ENCODE results near the gene C2CD2L. TPM values are rescaled to one million over a fixed set of nuclear protein-coding genes. Genes with fewer than 3 reads are reported as not detected.

The C2CD2L gene
- total and polyA plus RNA-seq, 2 of the 13 experiments (the other 11 are each of a cell fraction or from before 2014, with no cell fraction given), result 3.7 to 5.5 TPM

DNA sequence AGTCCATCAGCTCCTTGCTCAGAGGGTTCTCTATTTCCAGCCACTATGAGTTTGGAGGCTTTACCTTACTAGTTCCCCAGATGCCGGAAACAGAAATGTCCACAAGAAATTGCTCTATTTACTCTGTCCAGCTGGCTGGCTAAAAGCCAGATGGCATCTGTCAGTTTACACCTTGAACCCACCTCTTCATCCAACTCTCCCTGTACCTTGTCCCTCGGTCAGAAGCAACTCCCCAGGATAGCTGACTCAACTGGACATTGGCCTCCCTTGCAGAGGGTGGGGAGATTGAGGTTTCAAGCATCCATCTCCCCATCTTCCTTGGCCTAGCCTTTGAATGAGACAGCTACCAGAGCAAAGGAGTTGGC is 1.7 kb downstream of the C2CD2L start:
- Histone ChIP-seq H3K36me3 (replicated peaks in 1 of 2; ENCODE audit: control insufficient read depth in 1 of 2, insufficient read depth in 2 of 2, low read length in 2 of 2) (peaks cover 4 to 28% of the 10 kb centered on the region in 2 experiments), H3K79me2 (ENCODE audit: insufficient read depth, low read length) (no peaks in the 10 kb centered on the region), H3K4me3 (replicated peaks in 1 of 3; ENCODE audit: insufficient read depth in 1 of 3, low read depth in 2 of 3, low read length in 3 of 3) (peak overlapping the region; percentile 68 to 86 (median 85); a peak in 5 of 6 replicates), H3K9ac (ENCODE audit: insufficient read depth, low read depth, low read length) (no peak overlapping the region), H3K27ac (ENCODE audit: extremely low read length, insufficient read depth, low read length) (peak overlapping the region; percentile 65), H4K20me1 (ENCODE audit: insufficient read depth, low read length) (no peaks in the 10 kb centered on the region), H3K27me3 (ENCODE audit: control insufficient read depth in 1 of 2, insufficient read depth in 2 of 2, low read length in 2 of 2) (no peaks in the 10 kb centered on the region; a peak in 1 of 5 replicates), H3K4me1 (ENCODE audit: insufficient read depth, low read length) (peaks cover 29% of the 10 kb centered on the region), H3K9me3 (ENCODE audit: low read length) (no peaks in the 10 kb centered on the region), H3K4me2 (ENCODE audit: low read depth, low read length) (peak overlapping the region; percentile 82), H2AFZ (ENCODE audit: low read length) (no peak overlapping the region)
- in situ Hi-C loops (cut with HindIII; ENCODE audit: extremely low pct_ligation_motif_present, low pct_unique_long_range_greater_than_20kb) (no loop called here), intact Hi-C loops (cut with micrococcal nuclease; ENCODE audit: unreplicated experiment) (loop anchor here (5.0 kb wide), 1 partner anchor 88 kb away; no protein-coding TSS in a partner anchor)
- 3% methylated on average over 2 of the region's 2 CpGs for WGBS (ENCODE audit: low lambda C conversion rate)
- FAIRE-seq (peak; percentile 57), DNase-seq (ENCODE audit: low spot score) (peak; percentile 61), ATAC-seq (peak; percentile 24)
- CTCF ChIA-PET (ENCODE audit: low intra/inter-chr PET ratio, low total read pairs), result no interaction called here
- POLR2A ChIA-PET, result interaction anchor here (0.8 to 4.2 kb wide), 7 partner anchors 9 to 267 kb away, joined by 3 to 75 read pairs (median 7); partner anchors contain the start of genes HINFP, HMBS, NHERF4 and VPS11
- no TSS peak for BruUV-seq (replicated peaks)
- TF ChIP-seq SSRP1 (CRISPR knock-in tag; IDR thresholded peaks at IDR 0.05) (no peak), CREB1 (IDR thresholded peaks at IDR 0.05) (no peak), CREB1 (CRISPR knock-in tag; IDR thresholded peaks at IDR 0.05) (peak; percentile 58), NFATC3 (CRISPR knock-in tag; IDR thresholded peaks at IDR 0.05) (no peak), ZNF577 (CRISPR knock-in tag; IDR thresholded peaks at IDR 0.05; ENCODE audit: borderline replicate concordance, low read depth) (no peak), ZNF460 (CRISPR knock-in tag; IDR thresholded peaks at IDR 0.05; ENCODE audit: borderline replicate concordance) (peak; percentile 20; the same call in 1 of the 2 replicates), ZNF652 (CRISPR knock-in tag; IDR thresholded peaks at IDR 0.05; ENCODE audit: borderline replicate concordance, low read depth) (no peak), ZNF24 (IDR thresholded peaks at IDR 0.05) (no peak), LCORL (IDR thresholded peaks at IDR 0.05) (0 out of 2 replicates have a peak, but pooled peaks have one; percentile 24), LCORL (CRISPR knock-in tag; IDR thresholded peaks at IDR 0.05) (0 out of 2 replicates have a peak, but pooled peaks have one; percentile 49), ZNF331 (CRISPR knock-in tag; IDR thresholded peaks at IDR 0.05) (0 out of 2 replicates have a peak, but pooled peaks have one; percentile 8), EHMT2 (IDR thresholded peaks at IDR 0.05; ENCODE audit: borderline replicate concordance, low read depth, low read length) (peak; percentile 42; the same call in 1 of the 2 replicates), CBFB (CRISPR knock-in tag; IDR thresholded peaks at IDR 0.05) (no peak), FIP1L1 (IDR thresholded peaks at IDR 0.05; ENCODE audit: borderline replicate concordance, insufficient read depth, low read depth, low read length) (no peak), PAF1 (CRISPR knock-in tag; IDR thresholded peaks at IDR 0.05) (no peak), HNF4A (CRISPR knock-in tag; IDR thresholded peaks at IDR 0.05) (peak; percentile 88), MTF2 (CRISPR knock-in tag; IDR thresholded peaks at IDR 0.05; ENCODE audit: borderline replicate concordance) (no peak)
- TF ChIP-seq, protein P1, sequence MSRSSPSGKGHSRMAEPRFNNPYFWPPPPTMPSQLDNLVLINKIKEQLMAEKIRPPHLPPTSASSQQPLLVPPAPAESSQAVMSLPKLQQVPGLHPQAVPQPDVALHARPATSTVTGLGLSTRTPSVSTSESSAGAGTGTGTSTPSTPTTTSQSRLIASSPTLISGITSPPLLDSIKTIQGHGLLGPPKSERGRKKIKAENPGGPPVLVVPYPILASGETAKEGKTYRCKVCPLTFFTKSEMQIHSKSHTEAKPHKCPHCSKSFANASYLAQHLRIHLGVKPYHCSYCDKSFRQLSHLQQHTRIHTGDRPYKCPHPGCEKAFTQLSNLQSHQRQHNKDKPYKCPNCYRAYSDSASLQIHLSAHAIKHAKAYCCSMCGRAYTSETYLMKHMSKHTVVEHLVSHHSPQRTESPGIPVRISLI (CRISPR knock-in tag; IDR thresholded peaks at IDR 0.05; ENCODE audit: borderline replicate concordance), result no peak
- TF ChIP-seq, protein P2, sequence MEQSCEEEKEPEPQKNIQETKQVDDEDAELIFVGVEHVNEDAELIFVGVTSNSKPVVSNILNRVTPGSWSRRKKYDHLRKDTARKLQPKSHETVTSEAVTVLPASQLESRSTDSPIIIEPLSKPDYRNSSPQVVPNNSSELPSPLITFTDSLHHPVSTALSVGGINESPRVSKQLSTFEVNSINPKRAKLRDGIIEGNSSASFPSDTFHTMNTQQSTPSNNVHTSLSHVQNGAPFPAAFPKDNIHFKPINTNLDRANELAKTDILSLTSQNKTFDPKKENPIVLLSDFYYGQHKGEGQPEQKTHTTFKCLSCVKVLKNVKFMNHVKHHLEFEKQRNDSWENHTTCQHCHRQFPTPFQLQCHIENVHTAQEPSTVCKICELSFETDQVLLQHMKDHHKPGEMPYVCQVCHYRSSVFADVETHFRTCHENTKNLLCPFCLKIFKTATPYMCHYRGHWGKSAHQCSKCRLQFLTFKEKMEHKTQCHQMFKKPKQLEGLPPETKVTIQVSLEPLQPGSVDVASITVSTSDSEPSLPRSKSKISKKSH (CRISPR knock-in tag; IDR thresholded peaks at IDR 0.05; ENCODE audit: borderline replicate concordance), result no peak
- TF ChIP-seq, protein P3, sequence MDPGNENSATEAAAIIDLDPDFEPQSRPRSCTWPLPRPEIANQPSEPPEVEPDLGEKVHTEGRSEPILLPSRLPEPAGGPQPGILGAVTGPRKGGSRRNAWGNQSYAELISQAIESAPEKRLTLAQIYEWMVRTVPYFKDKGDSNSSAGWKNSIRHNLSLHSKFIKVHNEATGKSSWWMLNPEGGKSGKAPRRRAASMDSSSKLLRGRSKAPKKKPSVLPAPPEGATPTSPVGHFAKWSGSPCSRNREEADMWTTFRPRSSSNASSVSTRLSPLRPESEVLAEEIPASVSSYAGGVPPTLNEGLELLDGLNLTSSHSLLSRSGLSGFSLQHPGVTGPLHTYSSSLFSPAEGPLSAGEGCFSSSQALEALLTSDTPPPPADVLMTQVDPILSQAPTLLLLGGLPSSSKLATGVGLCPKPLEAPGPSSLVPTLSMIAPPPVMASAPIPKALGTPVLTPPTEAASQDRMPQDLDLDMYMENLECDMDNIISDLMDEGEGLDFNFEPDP (CRISPR knock-in tag; conservative IDR thresholded peaks at IDR 0.05), result no peak
- TF ChIP-seq, protein P4, sequence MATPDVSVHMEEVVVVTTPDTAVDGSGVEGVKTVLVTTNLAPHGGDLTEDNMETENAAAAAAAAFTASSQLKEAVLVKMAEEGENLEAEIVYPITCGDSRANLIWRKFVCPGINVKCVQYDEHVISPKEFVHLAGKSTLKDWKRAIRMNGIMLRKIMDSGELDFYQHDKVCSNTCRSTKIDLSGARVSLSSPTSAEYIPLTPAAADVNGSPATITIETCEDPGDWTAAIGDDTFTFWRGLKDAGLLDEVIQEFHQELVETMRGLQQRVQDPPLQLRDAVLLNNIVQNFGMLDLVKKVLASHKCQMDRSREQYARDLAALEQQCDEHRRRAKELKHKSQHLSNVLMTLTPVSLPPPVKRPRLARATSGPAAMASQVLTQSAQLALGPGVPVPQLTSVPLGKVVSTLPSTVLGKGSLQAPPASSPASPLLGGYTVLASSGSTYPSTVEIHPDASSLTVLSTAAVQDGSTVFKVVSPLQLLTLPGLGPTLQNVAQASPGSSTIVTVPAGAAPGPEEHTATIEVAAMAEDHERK (CRISPR knock-in tag; IDR thresholded peaks at IDR 0.05; ENCODE audit: low read depth), result no peak

All from HepG2 (cell line).